GM19099 (cell line): ENCODE measurements around the gene PGPEP1.

Source experiments
- POLR2A ChIP-seq: IDR thresholded peaks from 3 replicates; pipeline ENCODE4 v1.6.1; 2011; ENCODE audit warnings: low read depth; ENCODE audit not compliant: insufficient read length; ENCODE audit errors: extremely low read depth

PGPEP1 gene

GRCh38 chr19:18342090-18342632, 1.8 kb downstream of the PGPEP1 start:
- no peak for TF ChIP-seq POLR2A

- TF ChIP-seq POLR2A = no peak
These were observed 4.2 kb downstream of the PGPEP1 start for GRCh38 chr19:18344582-18344950.

DNA sequence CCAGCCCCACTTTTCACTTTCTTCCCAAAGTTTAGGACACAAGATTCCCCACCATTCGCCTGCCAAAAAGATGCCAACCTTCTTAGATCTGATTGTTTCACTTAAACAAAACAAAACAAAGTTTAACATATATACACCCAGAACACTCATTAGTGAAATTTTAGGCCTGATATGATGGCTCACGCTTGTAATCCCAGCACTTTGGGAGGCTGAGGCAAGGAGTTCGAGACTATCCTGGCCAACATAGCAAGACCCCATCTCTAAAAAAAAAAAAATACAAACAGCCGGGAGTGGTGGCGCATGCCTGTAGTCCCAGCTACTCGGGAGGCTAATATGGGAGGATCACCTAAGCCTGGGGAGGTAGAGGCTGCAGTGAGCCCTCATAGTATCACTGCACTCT, 4.9 kb downstream of the PGPEP1 start:
- no peak for TF ChIP-seq POLR2A

DNA sequence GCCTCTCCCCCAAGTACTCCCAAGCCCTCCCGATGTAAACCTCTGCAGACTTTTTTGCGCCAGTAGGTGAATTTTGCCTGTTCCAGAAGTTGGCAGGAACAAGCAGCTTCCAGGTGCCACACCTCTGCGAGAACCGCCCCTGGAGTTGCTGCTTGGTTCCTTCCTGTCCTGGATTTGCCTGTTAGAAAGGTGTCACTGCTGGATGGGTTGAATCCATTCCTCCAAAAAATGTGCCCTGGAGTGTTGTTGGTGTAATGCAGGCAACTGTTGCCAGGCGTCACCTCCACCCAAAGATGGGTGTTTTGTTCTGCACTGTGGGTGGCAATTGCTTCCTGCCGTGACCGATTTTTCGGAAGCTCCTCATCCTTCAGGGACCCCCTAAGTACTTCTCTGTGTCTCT, 5.7 kb downstream of the PGPEP1 start:
- TF ChIP-seq POLR2A = no peak

- no peak for TF ChIP-seq POLR2A
These were observed 7.8 kb downstream of the PGPEP1 start for GRCh38 chr19:18348171-18348570.

GRCh38 chr19:18349524-18350128, 9.2 kb downstream of the PGPEP1 start:
- no peak for TF ChIP-seq POLR2A

DNA sequence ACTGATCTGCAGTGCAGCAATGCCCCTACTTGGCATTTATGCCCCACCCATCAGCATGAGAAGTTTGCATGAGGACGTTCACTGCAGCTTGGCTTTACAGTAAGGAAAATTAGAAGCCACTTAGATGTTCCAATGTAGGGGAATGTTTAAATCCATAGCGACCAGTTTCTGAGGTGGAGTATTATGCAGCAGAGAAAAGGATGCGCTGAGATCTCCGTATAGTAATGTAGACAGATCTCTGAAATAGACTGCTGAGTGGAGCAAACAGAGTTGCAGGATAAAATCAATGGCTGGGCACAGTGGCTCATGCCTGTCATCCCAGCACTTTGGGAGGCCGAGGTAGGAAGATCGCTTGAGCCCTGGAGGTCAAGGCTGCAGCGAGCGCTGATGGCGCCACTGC, 10.1 kb downstream of the PGPEP1 start:
- TF ChIP-seq POLR2A = no peak

DNA sequence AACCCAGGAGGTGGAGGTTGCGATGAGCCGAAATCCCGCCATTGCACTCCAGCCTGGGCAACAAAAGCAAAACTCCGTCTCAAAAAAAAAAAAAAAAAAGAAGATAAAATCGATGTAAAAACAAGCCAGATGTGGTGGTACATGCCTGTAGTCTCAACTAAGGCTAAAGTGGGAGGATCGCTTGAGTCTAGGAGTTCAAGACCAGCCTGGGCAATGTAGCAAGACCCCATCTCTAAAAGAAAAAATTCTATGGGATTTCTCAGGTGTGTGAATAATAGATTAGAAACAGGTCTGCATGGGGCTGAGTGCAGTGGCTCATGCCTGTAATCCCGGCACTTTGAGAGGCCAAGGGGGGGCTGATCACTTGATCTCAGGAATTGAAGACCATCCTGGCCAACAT, 11.1 kb downstream of the PGPEP1 start:
- no peak for TF ChIP-seq POLR2A

- TF ChIP-seq POLR2A = no peak
These were observed 13.1 kb downstream of the PGPEP1 start for GRCh38 chr19:18353378-18354005.

- TF ChIP-seq POLR2A = no peak
These were observed 16.6 kb downstream of the PGPEP1 start for GRCh38 chr19:18357041-18357440.

- TF ChIP-seq POLR2A = no peak
These were observed 21.2 kb downstream of the PGPEP1 start for GRCh38 chr19:18361646-18362045.

- TF ChIP-seq POLR2A = no peak
These were observed 22.6 kb downstream of the PGPEP1 start for GRCh38 chr19:18362934-18363542.

GRCh38 chr19:18363787-18364186, 23.4 kb downstream of the PGPEP1 start:
- no peak for TF ChIP-seq POLR2A

DNA sequence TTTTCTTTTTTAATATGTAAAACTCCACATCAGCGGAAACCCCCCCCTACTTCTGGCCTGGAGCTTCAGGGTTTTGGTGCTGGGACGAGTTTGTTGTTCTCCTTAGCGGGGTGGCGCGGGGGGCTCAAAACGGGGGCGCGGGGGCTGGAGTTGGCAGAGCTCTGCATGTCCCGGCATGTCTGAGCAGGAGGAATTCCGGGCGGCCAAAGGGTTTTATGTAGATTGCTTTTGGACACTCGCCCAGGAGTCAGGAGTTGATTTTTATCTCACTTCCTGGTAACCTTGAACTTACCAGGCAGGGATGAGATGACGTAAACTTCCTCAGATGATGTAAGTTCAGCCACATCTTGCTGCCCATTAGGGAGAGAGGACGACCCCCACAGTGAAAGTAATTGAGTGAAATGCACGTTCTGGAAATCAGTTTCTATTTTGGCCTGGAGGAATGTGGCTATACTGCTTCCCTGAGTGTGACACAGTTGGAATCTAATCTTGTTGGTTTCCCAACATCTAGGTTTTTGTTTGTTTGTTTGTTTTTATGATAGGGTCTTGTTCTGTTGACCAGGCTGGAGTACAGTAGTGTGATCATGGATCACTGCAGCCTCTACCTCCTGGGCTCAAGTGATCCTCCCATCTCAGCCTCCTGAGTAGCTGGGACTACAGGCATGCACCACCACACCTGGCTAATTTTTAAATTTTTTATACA, 24.6 kb downstream of the PGPEP1 start:
- TF ChIP-seq POLR2A = no peak

DNA sequence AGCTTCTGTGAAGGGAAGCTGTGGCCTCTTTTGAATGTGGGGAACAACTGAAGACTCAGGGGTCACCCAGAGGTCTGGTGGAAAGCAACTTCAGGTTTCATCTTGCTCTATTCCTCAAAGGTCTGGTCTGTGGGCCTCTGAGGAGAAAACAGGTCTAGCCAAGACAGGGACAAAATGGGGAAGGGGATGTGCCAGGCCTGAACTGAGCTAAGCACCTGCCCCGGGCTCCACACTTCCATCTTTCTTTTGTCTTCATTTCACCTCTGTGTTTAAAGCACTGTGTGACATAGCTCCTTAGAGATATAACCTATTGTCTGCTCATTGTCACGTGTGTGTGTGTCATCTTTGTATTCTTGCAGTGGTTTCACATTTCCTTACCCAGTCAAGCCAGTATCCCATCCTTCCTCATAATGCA, 25.6 kb downstream of the PGPEP1 start:
- no peak for TF ChIP-seq POLR2A

GRCh38 chr19:18368504-18369222, 28.3 kb downstream of the PGPEP1 start:
- TF ChIP-seq POLR2A = no peak

DNA sequence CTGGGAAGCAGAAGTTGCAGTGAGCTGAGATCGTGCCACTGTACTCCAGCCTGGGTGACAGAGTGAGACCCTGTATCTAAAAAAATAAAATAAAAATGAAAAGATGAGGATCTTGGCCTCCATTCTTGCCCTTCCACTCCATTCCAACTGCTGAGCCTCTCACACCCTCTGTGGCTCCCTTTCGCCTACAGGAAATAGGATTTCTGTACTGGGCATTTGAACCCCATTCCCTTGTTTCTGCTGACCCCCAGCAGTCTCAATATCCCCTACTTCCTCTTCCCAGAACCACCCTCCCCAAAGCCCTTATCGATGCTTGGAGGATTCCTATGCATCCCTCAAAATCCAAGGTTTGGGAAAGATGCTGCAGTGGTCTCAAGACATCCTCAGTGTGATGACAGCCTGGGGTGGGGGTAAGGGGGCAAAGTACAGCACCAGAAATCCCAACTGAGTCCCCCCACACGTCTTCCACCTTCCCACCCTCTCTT, 33.1 kb downstream of the PGPEP1 start:
- no peak for TF ChIP-seq POLR2A
